ENCODE measurements around the gene ZBTB16. TPM values are rescaled to one million over a fixed set of nuclear protein-coding genes. Genes with fewer than 3 reads are reported as not detected.

The ZBTB16 gene
- total and polyA plus RNA-seq, 2 donors (not counting 3 experiments of a cell fraction or from before 2014, with no cell fraction given) = 9.8 to 20.3 TPM

DNA sequence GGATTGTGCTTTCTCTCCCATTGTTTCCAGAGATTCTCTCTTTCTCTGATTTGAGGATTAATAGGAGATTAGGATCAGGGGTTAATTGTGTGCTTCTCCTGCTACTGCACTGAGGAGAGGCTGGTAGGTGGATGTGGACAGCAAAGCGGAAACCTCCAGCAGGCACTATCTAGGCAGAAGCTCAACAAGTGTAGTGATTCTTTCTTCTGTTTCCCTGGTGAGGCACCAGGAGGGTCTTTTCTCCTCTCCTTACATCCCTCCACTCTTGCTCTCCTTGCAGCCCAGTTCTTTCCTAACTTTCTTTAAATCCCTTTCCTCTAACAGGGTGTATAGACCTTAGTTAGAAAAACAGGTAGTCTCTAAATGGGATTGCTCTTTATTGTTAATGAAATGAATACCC is 1.9 kb upstream of the ZBTB16 start:
- Histone ChIP-seq H2AFZ (ENCODE audit: low read depth, low read length) (no peak overlapping the region), H3K79me2 (ENCODE audit: control insufficient read depth, insufficient read depth, low read length) (peaks cover 6% of the 10 kb centered on the region), H3K36me3 (ENCODE audit: control insufficient read depth in 2 of 2, extremely low read depth in 1 of 2, insufficient read depth in 2 of 2, low read length in 2 of 2) (no peaks in the 10 kb centered on the region), H3K4me3 (replicated peaks in 1 of 3; ENCODE audit: insufficient read depth in 1 of 3, low read depth in 1 of 3, low read length in 3 of 3) (no peak overlapping the region), H3K9me3 (replicated peaks; ENCODE audit: control insufficient read depth, insufficient read depth, low read length) (no peaks in the 10 kb centered on the region), H3K9me1 (replicated peaks; ENCODE audit: control insufficient read depth, extremely low read depth, insufficient read depth, low read length) (no peaks in the 10 kb centered on the region), H4K20me1 (replicated peaks; ENCODE audit: control insufficient read depth, extremely low read depth, insufficient read depth, low read length) (no peaks in the 10 kb centered on the region), H3K27ac (ENCODE audit: insufficient read depth, low read depth, low read length) (no peak overlapping the region), H3K27me3 (ENCODE audit: control insufficient read depth in 2 of 2, insufficient read depth in 2 of 2, low read length in 2 of 2) (peaks cover 0 to 2% of the 10 kb centered on the region in 2 experiments), H3K4me2 (ENCODE audit: insufficient read depth, low read length) (no peak overlapping the region), H3K9ac (replicated peaks; ENCODE audit: extremely low read depth, insufficient read depth, low read length) (no peak overlapping the region), H3K4me1 (ENCODE audit: control insufficient read depth, extremely low read depth, insufficient read depth, low read length) (peaks cover 8% of the 10 kb centered on the region)
- dilution Hi-C loops (cut with MboI; ENCODE audit: extremely low pct_ligation_motif_present, low sequenced_read_pairs) (no loop called here), intact Hi-C loops (cut with micrococcal nuclease) (no loop called here)
- POLR2A ChIA-PET = no interaction called here
- BruUV-seq (replicated peaks) = no TSS peak
- FAIRE-seq = no peak
- TF ChIP-seq POLR2A (IDR thresholded peaks at IDR 0.05; ENCODE audit: low read depth, low read length) (no peak), MYC (IDR thresholded peaks at IDR 0.05; ENCODE audit: low read depth, low read length) (no peak), GATA2 (IDR thresholded peaks at IDR 0.05; ENCODE audit: insufficient read depth, insufficient read length, low read depth, low read length) (no peak), JUN (IDR thresholded peaks at IDR 0.05; ENCODE audit: borderline replicate concordance, insufficient read depth, insufficient read length, low read depth) (no peak), POLR2AphosphoS5 (IDR thresholded peaks at IDR 0.05; ENCODE audit: insufficient read depth, low read depth, low read length) (no peak), FOS (IDR thresholded peaks at IDR 0.05; ENCODE audit: borderline replicate concordance, insufficient read depth, low read length) (no peak), EZH2 (IDR thresholded peaks at IDR 0.05; ENCODE audit: borderline replicate concordance, low read depth, low read length, severe bottlenecking) (no peak)
- TF ChIP-seq, protein P1, sequence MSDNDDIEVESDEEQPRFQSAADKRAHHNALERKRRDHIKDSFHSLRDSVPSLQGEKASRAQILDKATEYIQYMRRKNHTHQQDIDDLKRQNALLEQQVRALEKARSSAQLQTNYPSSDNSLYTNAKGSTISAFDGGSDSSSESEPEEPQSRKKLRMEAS (IDR thresholded peaks at IDR 0.05; ENCODE audit: insufficient read depth, insufficient read length) = no peak
- CTCF ChIA-PET = interaction anchor here (1.1 to 6.6 kb wide), 7 partner anchors 10 to 204 kb away, joined by 4 to 90 read pairs (median 6); no protein-coding TSS in a partner anchor
- no peak for DNase-seq (ENCODE audit: low read depth, low spot score)

All from endothelial cell of umbilical vein (primary cell).